Measurements from ENCODE around the gene KLHL18.
A peak's percentile ranks its signal among the peaks of the same experiment; 100 is the strongest.
"Not testable (repeated sequence)": the region's sequence is repeated elsewhere in the genome, so short reads cannot be mapped to it uniquely, and the experiment has no call there.

KLHL18 gene

DNA sequence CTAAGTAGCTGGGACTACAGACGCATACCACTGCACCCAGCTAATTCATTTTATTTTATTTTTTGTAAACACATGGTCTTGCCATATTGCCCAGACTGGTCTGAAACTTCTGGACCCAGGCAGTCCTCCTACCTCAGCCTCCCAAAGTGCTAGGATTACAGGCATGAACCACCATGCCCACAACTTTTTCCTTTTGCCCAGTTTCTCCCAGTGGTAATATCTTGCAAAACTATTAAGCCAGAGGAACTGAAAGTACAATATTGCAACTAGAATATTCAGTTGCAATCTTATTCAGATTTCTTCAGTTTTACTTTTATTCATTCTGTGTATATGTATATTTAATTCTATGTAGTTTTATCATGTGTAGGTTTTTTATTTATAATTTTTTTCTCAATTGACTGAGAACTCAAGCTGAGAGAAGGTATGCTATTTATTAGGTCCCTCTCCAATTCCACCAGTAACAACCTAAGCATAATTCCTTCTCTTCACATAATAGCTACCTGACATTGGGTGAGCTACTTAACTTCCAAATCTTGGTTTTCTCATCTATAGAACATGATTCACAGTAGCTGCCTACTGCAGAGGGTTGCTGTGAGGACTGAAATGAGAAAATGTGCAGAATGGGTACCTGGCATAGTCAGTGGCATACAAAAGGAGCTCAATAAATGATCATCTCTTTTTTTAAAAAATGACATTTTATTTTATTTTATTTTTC lies 30.8 kb downstream of the KLHL18 start:
- no peak for DNase-seq (ENCODE audit: low read depth in 2 of 2, low spot score in 1 of 2)

DNA sequence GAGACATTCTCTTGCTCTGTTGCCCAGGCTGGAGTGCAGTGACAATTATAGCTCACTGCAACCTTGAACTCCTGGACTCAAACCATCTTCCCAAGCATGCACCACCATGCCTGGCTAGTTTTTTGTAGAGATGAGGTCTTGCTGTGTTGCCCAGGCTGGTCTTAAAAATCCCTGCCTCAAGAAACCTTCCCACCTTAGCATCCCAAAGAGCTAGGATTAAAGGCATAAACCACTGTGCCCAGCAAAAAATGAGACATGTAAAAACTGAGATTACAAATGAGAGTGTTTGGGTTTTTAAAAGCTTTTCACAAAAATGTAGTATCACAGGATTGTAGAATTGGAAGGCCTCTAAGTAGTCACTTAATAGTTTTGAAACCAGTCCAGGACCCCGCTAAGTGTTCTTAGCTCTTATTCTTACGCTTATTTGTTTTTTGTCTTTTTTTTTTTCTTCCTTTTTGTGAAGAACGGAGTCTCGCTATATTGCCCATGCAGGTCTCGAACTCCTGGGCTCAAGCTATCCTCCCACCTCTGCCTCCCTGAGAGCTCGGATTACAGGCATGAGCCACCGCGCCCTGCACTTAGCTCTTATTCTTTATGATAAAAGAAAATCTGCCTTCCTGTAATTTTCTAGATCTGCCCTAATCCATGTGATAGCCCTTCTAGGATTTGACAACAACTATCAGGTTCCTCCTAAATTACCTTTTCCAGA lies 31.5 kb downstream of the KLHL18 start:
- no peak for DNase-seq (ENCODE audit: low read depth in 2 of 2, low spot score in 1 of 2)

DNA sequence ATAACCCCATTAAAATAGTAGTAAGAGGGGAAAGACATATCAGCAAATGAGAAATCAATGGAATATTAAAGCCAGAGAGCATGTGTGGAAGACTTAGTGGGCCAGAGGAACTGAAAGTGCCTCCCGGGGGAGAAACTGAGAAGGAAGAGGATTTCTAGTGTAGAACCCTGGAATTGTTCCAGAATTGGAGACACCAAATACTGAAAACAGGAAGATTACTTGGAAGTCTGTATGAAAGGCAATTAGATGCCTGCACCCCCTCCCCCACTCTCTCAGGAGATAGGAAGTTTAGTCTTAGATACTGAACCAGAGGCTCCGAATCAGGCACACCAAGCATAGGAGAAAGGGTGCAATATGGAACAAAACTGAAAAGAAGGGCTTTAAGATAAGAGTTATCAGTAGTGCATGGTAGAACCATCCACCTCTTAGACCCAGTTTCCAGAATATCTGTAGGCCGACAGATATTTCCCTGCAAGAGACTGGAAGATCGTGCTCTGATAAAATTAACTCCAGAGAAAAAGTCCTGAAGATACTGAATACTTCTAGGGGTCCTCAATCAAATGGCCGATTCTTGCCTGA lies 32.4 kb downstream of the KLHL18 start:
- DNase-seq (ENCODE audit: low read depth in 2 of 2, low spot score in 1 of 2), result no peak

DNA sequence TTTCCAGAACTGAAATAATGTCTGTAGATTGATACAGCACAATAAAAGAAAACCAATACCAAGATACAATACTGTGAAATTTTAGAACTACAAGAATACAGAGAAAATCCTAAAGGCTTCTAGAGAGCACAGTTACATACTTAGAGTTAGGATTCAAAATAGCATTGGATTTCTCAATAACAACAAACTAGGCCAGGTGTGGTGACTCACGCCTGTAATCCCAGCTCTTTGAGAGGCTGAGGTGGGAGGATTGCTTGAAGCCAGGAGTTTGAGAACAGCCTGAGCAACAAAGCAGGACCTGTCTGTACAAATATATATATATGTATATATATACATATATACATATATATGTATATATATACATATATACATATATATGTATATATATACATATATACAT lies 33.4 kb downstream of the KLHL18 start:
- DNase-seq (ENCODE audit: low read depth in 2 of 2, low spot score in 1 of 2), result not testable (repeated sequence)

DNA sequence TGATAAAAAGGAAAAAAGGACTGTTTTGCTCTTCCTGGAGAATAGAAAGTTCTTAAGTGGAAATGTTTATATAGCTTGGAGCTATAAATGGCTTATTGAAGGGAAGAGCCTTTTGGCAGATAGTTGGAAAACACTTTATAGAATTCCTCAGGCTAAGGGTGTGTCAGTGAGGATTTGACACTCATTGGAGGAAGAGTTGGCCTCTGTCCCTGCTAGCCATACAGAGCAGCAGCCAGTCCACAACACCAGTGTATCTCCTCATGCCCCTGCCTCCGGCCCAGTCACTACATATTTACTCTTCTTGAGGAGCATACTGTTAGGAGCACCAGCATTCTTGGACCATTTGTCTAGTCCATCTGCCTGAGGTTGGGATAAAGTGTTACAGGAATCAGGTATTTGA lies 36.2 kb downstream of the KLHL18 start:
- no peak for DNase-seq (ENCODE audit: low read depth in 2 of 2, low spot score in 1 of 2)

DNA sequence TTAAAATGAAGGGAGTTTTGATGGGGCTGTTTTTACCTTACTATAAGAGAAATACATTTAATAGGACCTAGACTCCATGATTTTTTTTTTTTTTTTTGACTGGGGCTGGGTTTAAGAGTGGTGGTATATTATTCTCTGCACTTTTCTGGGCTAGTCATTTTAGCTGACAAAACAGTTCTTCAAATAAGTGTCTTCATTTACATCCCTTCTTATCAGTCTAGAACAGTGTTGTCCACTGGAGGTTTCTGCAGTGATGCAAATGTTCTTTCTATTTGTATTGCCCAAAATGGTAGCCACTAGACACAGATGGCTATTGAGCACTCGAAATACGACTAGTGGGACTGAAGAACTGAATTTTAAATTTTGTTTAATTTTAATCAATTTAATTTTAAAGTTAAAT lies 37.2 kb downstream of the KLHL18 start:
- DNase-seq (ENCODE audit: low read depth in 2 of 2, low spot score in 1 of 2), result no peak

DNA sequence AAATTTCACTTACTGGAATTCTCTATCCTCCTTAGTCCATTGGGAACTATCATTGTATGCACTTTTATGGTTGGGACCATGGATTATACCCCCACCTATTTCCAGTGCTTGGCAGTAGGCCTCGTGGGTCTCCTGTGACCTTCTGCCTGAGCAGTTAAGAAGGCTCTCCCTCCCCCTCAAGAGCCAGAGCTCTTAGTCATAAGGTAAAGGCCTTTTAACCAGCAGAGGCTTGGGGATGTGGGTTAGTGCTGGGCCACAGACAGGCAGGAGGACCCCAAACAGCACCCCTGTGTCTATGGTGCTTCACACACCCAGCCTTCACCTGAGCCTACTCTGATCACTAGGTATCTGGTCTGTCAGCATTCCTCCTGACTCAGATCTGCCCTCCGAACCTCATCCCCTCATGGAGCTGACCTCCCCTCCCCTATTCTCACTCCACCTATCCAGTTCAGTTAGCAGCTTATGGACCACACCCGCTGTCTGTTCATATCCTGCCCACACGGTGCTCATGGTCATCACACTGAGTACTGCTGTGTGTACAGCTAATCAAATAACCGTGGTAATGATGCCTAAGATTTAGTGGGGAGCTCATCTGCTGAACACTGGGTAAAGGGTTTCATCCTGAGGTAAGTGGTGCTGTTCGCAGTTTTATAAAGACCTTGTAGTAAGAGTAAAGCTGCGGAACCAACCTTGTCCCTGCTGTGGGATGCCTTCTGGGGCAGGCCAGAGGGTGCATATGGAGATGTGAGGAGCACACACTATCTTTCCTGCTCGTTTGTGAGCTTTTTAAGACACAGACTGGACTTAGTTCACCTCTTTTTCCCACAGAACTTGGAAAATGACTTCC lies 40.9 kb downstream of the KLHL18 start:
- DNase-seq (ENCODE audit: low read depth in 2 of 2, low spot score in 1 of 2), result no peak

DNA sequence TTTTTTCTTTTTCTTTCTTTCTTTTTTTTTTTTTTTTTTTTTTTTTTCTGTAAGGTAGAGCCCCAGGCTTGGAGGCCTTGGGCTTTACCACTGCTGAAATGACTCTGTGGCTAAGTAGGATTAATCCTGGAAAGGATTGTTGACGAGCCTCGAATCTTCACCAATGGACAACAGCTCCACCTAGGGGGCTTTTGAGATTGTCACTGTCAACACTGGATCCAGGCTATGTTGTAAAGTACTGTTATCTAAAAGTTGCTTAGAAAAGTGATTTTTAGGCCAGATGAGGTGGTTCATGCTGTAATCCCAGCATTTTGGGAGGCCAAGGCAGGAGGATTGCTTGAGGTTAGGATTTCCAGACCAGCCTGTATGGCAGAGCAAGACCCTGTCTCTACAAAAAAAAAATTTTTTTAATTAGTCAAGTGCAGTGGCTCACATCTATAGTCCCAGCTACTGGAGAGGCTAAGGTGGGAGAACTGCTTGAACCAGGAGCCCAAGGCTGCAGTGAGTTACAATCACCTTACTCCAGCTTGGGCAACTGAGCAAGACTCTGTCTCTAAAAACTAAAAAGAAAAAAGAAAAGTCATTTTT lies 41.6 kb downstream of the KLHL18 start:
- peak in 1 of 2 donors; percentile 6 for DNase-seq (ENCODE audit: low read depth in 2 of 2, low spot score in 1 of 2)

DNA sequence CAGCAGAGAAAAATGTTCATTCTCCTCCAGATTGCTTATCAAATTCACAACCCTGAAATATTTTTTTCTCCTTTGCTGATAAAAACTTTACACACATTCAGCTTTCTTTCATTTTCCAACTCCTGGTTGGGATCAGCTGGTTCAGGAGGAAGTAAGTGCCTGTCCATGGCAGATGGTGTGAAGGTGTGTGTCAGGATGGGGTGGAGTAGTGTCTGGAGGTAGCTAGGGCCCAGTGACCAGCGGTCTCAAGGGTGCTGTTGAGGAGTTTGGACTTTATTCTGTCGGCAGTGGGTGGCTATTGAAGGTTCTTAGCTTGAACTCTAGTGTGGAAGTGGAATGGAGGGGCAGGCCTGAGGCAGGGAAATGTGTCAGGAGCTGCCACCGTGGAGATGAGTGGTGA lies 51.2 kb downstream of the KLHL18 start:
- DNase-seq (ENCODE audit: low read depth in 2 of 2, low spot score in 1 of 2), result no peak

DNA sequence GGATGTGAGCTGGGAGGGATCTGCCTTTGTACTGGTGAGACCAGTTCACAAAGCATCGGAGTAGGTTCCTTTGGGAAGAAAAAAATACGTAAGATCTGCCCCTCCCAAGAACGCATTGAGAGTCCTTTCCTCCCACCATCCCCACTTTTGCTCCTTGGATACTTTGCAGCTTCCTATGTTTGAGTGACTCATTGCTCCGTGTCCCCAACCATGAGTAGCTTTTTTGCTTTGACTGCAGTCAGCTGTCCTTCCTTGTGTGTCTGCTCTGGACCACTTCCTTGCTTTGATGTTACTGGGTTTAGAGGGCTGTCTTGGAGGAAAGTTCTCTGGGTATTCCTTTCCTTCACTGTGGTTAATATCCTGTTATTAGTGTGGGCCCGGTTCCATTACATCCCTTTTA lies 54.9 kb downstream of the KLHL18 start:
- DNase-seq (ENCODE audit: low read depth in 2 of 2, low spot score in 1 of 2), result no peak

DNA sequence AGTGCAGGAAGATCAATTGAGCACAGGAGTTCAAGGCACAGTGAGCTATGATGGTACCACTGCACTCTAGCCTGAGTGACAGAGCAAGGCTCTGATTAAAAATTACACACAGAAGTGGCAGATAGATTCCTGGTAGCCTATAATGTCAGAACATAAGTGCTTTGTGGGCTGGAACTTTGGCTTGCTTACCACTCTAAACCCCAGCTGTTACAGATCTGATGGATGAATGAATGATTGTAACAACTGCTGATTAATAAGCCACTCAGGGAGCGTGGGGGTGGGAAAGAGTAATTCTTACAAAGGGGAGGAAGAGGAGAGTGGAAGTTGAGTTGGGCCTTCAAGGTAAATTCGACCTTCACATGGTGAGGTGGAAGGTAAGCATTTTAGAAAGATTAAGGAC lies 57.2 kb downstream of the KLHL18 start:
- no peak for DNase-seq (ENCODE audit: low read depth in 2 of 2, low spot score in 1 of 2)

DNA sequence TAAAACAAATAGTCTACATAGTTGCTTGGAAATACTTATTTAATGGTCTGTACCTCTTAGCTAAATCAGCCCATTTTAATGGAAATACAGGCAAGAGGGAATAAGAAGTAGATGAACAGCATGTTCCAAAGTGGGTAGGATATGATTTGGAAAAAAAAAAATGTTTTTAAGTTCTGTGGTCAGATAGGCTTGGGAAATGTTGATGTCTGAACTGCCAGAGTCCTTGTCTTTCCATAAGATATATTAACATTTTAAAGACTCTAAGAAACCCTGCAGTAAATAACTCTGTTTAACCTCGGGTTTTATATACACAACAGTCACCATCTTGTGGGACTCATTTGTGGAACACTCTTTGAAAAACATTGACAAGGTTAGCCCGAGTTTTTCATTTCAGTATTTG lies 58.1 kb downstream of the KLHL18 start:
- DNase-seq (ENCODE audit: low read depth in 2 of 2, low spot score in 1 of 2), result no peak

DNA sequence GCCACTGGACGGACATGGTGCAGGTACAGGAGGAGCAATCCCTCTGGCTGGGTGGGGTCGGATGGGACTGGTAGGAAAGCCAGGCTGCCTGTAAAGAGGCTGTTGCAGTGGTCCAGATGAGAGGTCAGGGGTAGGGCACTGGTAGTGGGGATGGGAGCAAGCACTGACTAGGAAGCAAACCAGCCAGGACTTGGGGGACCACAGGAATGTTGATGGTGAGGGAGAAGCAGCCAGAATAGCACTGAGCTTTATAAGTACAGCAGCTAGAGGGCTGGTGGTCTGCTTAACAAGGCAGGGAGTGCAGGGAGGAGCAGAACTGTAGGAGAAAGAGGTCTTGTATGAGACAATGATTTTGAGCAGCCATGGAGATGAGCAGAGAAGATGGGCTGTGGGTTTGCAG lies 59.4 kb downstream of the KLHL18 start:
- DNase-seq (ENCODE audit: low read depth in 2 of 2, low spot score in 1 of 2), result no peak

DNA sequence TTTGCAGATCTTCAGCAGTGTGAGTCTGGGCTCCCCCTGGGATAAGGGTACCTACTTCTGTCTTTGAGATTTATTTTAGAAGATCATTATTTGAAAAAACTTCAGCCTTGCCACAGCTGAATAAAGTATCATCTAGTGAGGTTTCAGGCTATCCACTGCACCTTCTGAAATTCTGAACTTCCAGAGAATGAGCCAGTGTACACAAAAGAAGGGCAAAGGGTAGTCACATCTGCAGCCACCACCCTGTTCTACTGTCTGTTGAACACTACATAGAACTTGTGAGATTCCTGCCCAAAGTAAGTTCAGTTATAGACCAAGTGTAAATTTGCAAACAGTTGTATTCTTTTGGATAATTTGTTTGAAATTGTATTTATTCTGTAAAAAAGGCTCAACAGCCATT lies 60.1 kb downstream of the KLHL18 start:
- no peak for DNase-seq (ENCODE audit: low read depth in 2 of 2, low spot score in 1 of 2)

DNA sequence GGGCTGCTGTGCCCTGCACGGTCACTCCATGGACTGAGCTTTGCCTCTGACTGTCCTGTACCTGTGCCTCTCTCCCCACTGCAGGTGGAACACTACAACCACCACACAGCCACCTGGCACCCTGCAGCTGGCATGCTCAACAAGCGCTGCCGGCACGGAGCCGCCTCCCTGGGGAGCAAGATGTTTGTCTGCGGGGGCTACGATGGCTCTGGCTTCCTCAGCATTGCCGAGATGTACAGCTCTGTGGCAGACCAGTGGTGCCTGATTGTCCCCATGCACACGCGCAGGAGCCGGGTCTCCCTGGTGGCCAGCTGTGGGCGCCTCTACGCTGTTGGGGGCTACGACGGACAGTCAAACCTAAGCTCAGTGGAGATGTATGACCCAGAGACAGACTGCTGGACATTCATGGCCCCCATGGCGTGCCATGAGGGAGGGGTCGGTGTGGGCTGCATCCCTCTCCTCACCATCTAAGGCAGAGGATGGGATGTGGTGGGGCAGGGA lies 60.8 kb downstream of the KLHL18 start:
- no peak for DNase-seq (ENCODE audit: low read depth in 2 of 2, low spot score in 1 of 2)

DNA sequence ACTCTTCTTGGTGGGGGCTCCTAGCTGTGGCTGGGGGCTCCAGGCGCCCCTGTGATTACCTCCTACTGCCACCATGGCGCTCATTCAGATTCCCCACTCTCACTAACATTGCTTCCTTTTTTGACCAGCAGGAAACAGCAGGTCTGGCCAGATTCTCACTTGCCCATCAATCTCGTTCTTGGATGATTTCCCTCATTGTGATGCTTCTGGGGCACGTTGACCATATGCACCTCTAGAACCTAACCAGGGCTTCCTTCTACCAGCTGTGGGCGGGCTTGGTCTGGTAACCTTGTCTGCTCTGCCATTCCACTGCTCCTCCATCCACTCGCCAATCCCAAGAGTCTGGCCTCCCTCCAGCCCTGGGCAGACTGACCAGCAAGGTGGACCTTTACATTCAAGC lies 62.2 kb downstream of the KLHL18 start:
- no peak for DNase-seq (ENCODE audit: low read depth in 2 of 2, low spot score in 1 of 2)

DNA sequence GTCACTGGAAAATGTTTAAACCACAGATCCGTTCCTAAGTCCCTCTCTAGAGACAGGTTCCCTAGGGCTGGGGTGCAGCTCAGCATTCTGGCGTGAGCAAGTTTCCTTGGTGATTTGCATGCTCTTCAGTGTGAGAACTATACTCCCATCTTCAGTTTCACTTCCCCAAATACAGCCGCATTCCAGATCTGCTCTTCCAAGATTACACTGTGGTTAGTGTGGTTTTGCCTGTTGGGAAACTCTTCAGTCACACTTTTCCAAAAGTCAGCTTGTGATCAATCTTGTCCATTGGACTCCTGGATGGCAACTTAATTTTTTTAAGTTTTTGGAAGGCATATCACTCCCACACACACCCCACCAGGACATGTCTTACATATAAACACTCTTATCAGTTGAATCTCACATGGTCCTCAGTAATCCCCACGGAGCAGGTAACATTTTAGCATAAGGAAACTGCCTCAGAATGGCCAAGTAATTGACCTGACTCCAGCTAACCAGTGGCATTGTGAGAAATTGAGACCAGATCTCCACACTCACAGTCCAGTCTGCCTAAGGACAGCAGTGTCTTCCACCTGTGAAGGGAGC lies 64.6 kb downstream of the KLHL18 start:
- DNase-seq (ENCODE audit: low read depth in 2 of 2, low spot score in 1 of 2), result no peak

DNA sequence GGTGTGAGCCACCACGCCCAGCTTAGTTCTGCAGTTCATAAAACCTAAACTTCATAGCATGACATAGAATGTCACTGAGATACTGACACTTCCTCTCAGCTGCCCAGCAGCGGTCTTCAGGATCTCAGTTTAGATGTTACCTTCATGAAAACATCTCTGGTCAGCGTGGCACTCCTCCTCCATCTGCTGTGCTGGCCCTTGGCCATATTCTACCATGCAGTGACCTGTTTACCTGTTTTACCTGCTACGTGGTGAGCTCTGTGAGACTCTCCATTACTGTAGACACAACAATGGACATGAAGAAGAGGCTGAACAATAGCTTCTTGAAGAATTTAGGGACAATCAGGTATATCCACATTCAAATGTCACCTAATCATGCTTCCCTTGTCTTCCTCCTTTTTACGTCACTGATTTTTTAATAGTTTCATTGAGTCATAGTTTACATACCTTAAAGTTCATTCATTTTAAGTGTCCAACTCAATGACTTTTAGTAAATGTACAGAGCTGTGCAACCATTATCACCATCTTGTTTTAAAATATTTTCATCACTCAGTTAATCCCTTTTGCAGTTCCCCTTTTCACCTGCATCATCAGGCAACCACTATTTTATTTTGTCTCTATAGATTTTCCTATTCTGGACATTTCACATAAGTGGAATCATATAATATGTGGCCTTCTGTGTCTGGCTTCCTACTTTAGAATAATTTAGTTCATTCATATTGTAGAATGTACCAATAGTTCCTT lies 65.8 kb downstream of the KLHL18 start:
- no peak for DNase-seq (ENCODE audit: low read depth in 2 of 2, low spot score in 1 of 2)

DNA sequence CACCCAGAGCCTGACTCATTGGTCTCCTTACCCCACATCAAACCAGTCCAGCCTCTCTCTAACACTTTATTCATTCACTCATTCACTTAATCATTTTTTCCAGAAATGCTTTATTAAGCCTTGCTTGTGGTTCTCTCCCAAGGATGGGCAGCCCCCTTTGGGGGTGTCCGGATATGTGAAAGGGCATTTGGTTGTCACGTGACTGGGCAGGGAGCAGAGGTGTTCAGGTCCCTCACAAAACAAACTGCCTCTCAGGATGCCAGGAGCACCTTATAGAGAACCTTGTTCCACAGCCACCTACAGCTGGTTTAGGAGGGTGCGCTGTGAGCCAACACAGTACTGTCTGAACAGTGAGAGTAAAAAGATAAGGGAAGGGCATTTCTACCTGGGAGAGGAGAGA lies 72.3 kb downstream of the KLHL18 start:
- DNase-seq (ENCODE audit: low read depth in 2 of 2, low spot score in 1 of 2), result no peak

DNA sequence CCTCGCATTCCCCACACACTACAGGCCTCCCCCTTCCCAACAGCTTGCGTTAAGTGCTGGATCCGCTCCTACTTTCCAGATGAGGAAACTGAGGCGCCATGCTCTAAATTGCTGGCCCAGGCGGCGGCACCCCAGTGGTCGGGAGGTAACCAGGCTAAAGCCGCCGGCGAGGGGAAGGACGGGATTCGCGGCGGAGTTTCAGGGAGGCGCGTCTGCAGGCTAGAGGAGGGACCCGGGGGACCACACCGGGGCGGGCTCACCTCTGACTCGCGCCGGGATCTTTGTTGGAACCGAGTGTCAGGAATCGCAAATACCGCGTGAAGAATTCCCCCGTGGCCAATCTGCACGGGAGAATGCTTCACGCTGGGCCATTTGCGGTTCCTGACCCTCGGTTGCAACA lies 73.5 kb downstream of the KLHL18 start:
- no peak for DNase-seq (ENCODE audit: low read depth in 2 of 2, low spot score in 1 of 2)
